ENCODE data around the gene C9orf43.

GRCh38 chr9:113421726-113422125 is 11.2 kb downstream of the C9orf43 start:
- TF ChIP-seq CTCF (IDR thresholded peaks at IDR 0.05) = no peak
- no peak for TF ChIP-seq POLR2A (IDR thresholded peaks at IDR 0.05)
- no peak for TF ChIP-seq POLR2AphosphoS5 (IDR thresholded peaks at IDR 0.05)
- TF ChIP-seq EP300 (IDR thresholded peaks at IDR 0.05) = no peak

Measured in sigmoid colon (tissue), 4 donors.